K562 (cell line): ENCODE results near the gene ZBTB20. TPM values are rescaled to one million over a fixed set of nuclear protein-coding genes. Genes with fewer than 3 reads are reported as not detected.

Source experiments
- ATAC-seq: fragments of 200-7000 bp; cut with Tn5 transposase; 3 replicates; pipeline ENCODE4 v1.9.1; 2020; ENCODE audit warnings: moderate library complexity
- BruUV-seq: library from RNA; stranded (reverse); fragments of 400-500 nt; replicated peaks from 2 replicates; lab custom pipeline; 2021; lab: Mats Ljungman, UMichigan
- CTCF ChIA-PET: fragments of 300-600 bp; formaldehyde crosslinking; extraction: SDS; loops from one replicate; lab custom pipeline; 2021; ENCODE audit warnings: low intra/inter-chr PET ratio; lab: Yijun Ruan, JAX
- POLR2A ChIA-PET: fragments of 300-600, 350-650 bp; sonication (Branson Sonifier 250); formaldehyde crosslinking; extraction: SDS; loops from one replicate; lab custom pipeline; 2021; ENCODE audit warnings: antibody characterized with exemption, inconsistent platforms; lab: Yijun Ruan, JAX
- DNase-seq, 4 experiments: peaks; one replicate each; pipeline versions ENCODE4 v3.0.0 to v3.0.0-alpha.2; 2011 to 2018; ENCODE audit warnings: low spot score in 3 of 4, mixed read lengths in 3 of 4; ENCODE audit errors: extremely low read depth in 1 of 4
- FAIRE-seq: peaks from 2 replicates; lab custom pipeline; 2011; peaks lifted over from hg19 to GRCh38; lab: Jason Lieb, UNC
- H2AFZ ChIP-seq: 2 replicates; pipeline ENCODE4 v1.6.0; 2011; ENCODE audit warnings: low read depth, low read length, control low read depth, inconsistent platforms
- H3K27ac ChIP-seq: fragments of 200-600 bp; 3 replicates; pipeline ENCODE4 v1.8.0; 2011; ENCODE audit warnings: low read depth, mild to moderate bottlenecking, control low read depth, inconsistent platforms, low read length, moderate library complexity, mixed read lengths; ENCODE audit errors: extremely low read depth
- H3K27me3 ChIP-seq, 2 experiments: fragments of 300-600 bp in 1 of 2; 2 replicates in 1 of 2; 3 replicates in 1 of 2; pipeline versions ENCODE4 v1.6.0 to v1.8.0; 2011; ENCODE audit warnings: inconsistent platforms in 2 of 2, low read length in 2 of 2, mild to moderate bottlenecking in 1 of 2, mixed read lengths in 1 of 2, moderate library complexity in 1 of 2; ENCODE audit not compliant: control insufficient read depth in 2 of 2, insufficient read depth in 2 of 2
- H3K36me3 ChIP-seq: fragments of 300-600 bp; 3 replicates; pipeline ENCODE4 v1.8.0; 2011; ENCODE audit warnings: mild to moderate bottlenecking, low read length, inconsistent platforms; ENCODE audit not compliant: control insufficient read depth, insufficient read depth
- H3K4me1 ChIP-seq, 2 experiments: fragments of 200-600 bp in 1 of 2; replicated peaks in 1 of 2; 2 replicates in 1 of 2; 3 replicates in 1 of 2; pipeline versions ENCODE4 v1.5.1 to v1.8.0; 2011; ENCODE audit warnings: inconsistent platforms in 2 of 2, low read length in 2 of 2, mild to moderate bottlenecking in 1 of 2, mixed read lengths in 1 of 2, moderate library complexity in 1 of 2; ENCODE audit not compliant: control insufficient read depth in 2 of 2, insufficient read depth in 2 of 2
- H3K4me2 ChIP-seq: 2 replicates; pipeline ENCODE4 v1.6.1; 2011; ENCODE audit warnings: low read length, control low read depth, inconsistent platforms, mixed read lengths; ENCODE audit not compliant: insufficient read depth
- H3K4me3 ChIP-seq: fragments of 200-600 bp; sonication (generic), shearing (Covaris generic); 2 replicates; pipeline ENCODE4 v1.5.1; 2016; ENCODE audit warnings: control low read depth, inconsistent platforms
- H3K79me2 ChIP-seq: fragments of 200-600 bp; 3 replicates; pipeline ENCODE4 v1.8.0; 2011; ENCODE audit warnings: low read length, inconsistent platforms; ENCODE audit not compliant: control insufficient read depth, insufficient read depth
- H3K9ac ChIP-seq, 2 experiments: 2 replicates each; pipeline versions ENCODE4 v1.6.0 to v1.6.1; 2011; ENCODE audit warnings: low read depth in 2 of 2, low read length in 2 of 2, control low read depth in 1 of 2, inconsistent platforms in 1 of 2, mild to moderate bottlenecking in 1 of 2, mixed read lengths in 1 of 2; ENCODE audit not compliant: insufficient read depth in 1 of 2
- H3K9me1 ChIP-seq: one replicate; pipeline ENCODE4 v1.6.0; 2011; ENCODE audit warnings: inconsistent platforms, mild to moderate bottlenecking, low read length, moderate library complexity; ENCODE audit not compliant: control insufficient read depth, insufficient read depth
- H3K9me3 ChIP-seq: replicated peaks from 2 replicates; pipeline ENCODE4 v1.5.1; 2011; ENCODE audit warnings: low read depth, low read length, inconsistent platforms; ENCODE audit not compliant: control insufficient read depth, insufficient read depth
- H4K20me1 ChIP-seq: replicated peaks from 2 replicates; pipeline ENCODE4 v1.6.1; 2011; ENCODE audit warnings: low read length, inconsistent platforms, mixed read lengths; ENCODE audit not compliant: control insufficient read depth, insufficient read depth
- JUNB ChIP-seq: fragments of 450-650 bp; formaldehyde crosslinking; conservative IDR thresholded peaks from 2 replicates; pipeline ENCODE4 v1.4.0; 2020; ENCODE audit warnings: mild to moderate bottlenecking
- MAFG ChIP-seq: fragments of 450-650 bp; conservative IDR thresholded peaks from 2 replicates; pipeline ENCODE4 v1.6.1; 2016; ENCODE audit warnings: missing genetic modification characterization, missing compliant biosample characterization
- NUFIP1 ChIP-seq: fragments of 450-650 bp; IDR thresholded peaks from 2 replicates; pipeline ENCODE4 v1.6.1; 2018; ENCODE audit not compliant: partially characterized antibody
- RNF2 ChIP-seq: sonication (generic); IDR thresholded peaks from 2 replicates; pipeline ENCODE4 v1.6.1; 2016
- SETDB1 ChIP-seq: IDR thresholded peaks from one replicate; pipeline ENCODE4 v1.6.1; 2012; ENCODE audit warnings: low read length, control low read depth, inconsistent platforms
- SMAD3 ChIP-seq: fragments of 450-650 bp; formaldehyde crosslinking; conservative IDR thresholded peaks from 2 replicates; pipeline ENCODE4 v1.4.0; 2020; ENCODE audit warnings: mild to moderate bottlenecking
- ZC3H4 ChIP-seq: sonication (generic); formaldehyde crosslinking; IDR thresholded peaks from 2 replicates; pipeline ENCODE4 v1.9.0; 2021; ENCODE audit warnings: missing genetic modification reagents, borderline replicate concordance
- ZEB2 ChIP-seq: fragments of 450-650 bp; IDR thresholded peaks from 2 replicates; pipeline ENCODE4 v1.6.1; 2016
- ZNF12 ChIP-seq: sonication (generic); formaldehyde crosslinking; IDR thresholded peaks from 2 replicates; pipeline ENCODE4 v1.4.0; 2020; ENCODE audit warnings: mild to moderate bottlenecking, missing genetic modification reagents
- ZNF444 ChIP-seq: fragments of 250-450 bp; sonication (Bioruptor Pico); IDR thresholded peaks from 2 replicates; pipeline ENCODE4 v1.4.0; 2020; ENCODE audit warnings: mild to moderate bottlenecking, moderate library complexity
- ZNF561 ChIP-seq: fragments of 450-650 bp; formaldehyde crosslinking; conservative IDR thresholded peaks from 2 replicates; pipeline ENCODE4 v1.4.0; 2020; ENCODE audit warnings: mild to moderate bottlenecking, moderate library complexity
- ZNF717 ChIP-seq: fragments of 250-450 bp; sonication (Bioruptor Pico); IDR thresholded peaks from 2 replicates; pipeline ENCODE4 v1.5.0; 2021
- WGBS: fragments of 100-300 bp; shearing (Covaris generic); methylation state at CpG from one replicate; pipeline ENCODE4 v1.1.6; 2016; ENCODE audit warnings: low coverage, mixed read lengths; ENCODE audit not compliant: insufficient coverage; ENCODE audit errors: missing lambda C conversion rate; 5-methylcytosine and 5-hydroxymethylcytosine counted together
- in situ Hi-C: fragments of 300-500 bp; cut with MboI; formaldehyde crosslinking; loops from 4 replicates; pipeline ENCODE4 v1.15.0; 2018; ENCODE audit warnings: inconsistent platforms, mixed read lengths
- intact Hi-C: fragments of 100-400 bp; cut with micrococcal nuclease; formaldehyde crosslinking; loops from 2 replicates; pipeline ENCODE4 v1.14.2; 2022
- polyA plus RNA-seq, 8 experiments: library from polyadenylated mRNA; depleted of rRNA in 4 of 8; stranded (reverse) in 5 of 8; unstranded in 3 of 8; fragments of >200 nt; fragmentation: Nextera tagmentation in 2 of 8; fragmentation: Illumina TruSeq in 1 of 8; extraction: Ambion mirVana in 2 of 8; extraction: Trizol in 1 of 8; gene quantifications; 2 replicates each; pipeline versions ENCODE4 v1.2.1 to v1.2.3, GENCODE V29; 2011 to 2014; ENCODE audit warnings: inconsistent platforms in 1 of 8, missing spikeins in 1 of 8
- total RNA-seq, 7 experiments: library from RNA; depleted of rRNA in 6 of 7; stranded (reverse); fragments of >200 nt in 6 of 7; fragmentation: Illumina TruSeq in 2 of 7; extraction: Trizol in 2 of 7; gene quantifications; 2 replicates each; pipeline versions ENCODE4 v1.2.1 to v1.2.3, GENCODE V29; 2011 to 2021; ENCODE audit warnings: low replicate concordance in 1 of 7
- TF ChIP-seq, protein P1 (sequence below): sonication (generic); IDR thresholded peaks from 2 replicates; pipeline ENCODE4 v1.6.1; 2016
- TF ChIP-seq, protein P2 (sequence below), 2 experiments: IDR thresholded peaks in 1 of 2; conservative IDR thresholded peaks in 1 of 2; 2 replicates each; pipeline ENCODE4 v1.6.1; 2016; ENCODE audit warnings: low read depth in 2 of 2, mild to moderate bottlenecking in 1 of 2, missing compliant biosample characterization in 1 of 2, missing genetic modification characterization in 1 of 2, moderate library complexity in 1 of 2

Gene ZBTB20
- total and polyA plus RNA-seq, 9 of the 15 experiments (the other 6 are each of a cell fraction or from before 2014, with no cell fraction given): 0.17 to 1.7 (median 0.45) TPM

DNA sequence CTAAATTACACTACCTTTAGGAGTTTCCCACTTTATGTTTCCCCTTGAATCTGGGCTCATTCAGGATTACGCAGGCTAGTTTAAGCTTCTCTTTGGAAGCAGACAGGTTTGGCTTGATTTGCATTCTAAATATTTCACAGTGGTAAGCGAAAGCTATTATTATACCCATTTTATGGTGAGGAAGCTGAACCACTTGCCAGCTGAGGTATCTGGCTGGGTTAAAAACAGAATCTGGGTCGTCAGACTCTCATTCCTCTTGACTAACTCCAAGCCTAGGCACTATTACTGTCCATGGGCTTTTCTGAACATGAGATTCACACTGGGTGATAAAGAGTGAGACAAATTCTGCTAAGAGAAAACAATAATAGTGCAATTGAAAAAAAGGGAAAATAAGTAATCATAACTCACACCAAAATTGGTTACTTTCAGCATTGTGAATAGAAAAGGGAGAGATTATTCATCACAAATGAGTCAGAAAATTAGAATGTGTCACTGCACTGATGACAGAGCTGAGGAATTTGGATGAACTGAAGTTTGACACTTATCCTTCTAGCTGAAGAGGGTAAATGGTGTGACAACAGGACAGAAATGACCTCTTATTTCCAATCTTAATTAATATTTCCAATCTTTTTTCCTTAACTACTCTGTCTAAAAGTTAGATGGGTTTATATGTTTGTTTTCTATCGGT is 642.0 kb downstream of the ZBTB20 start (continued):
- TF ChIP-seq, protein P1, sequence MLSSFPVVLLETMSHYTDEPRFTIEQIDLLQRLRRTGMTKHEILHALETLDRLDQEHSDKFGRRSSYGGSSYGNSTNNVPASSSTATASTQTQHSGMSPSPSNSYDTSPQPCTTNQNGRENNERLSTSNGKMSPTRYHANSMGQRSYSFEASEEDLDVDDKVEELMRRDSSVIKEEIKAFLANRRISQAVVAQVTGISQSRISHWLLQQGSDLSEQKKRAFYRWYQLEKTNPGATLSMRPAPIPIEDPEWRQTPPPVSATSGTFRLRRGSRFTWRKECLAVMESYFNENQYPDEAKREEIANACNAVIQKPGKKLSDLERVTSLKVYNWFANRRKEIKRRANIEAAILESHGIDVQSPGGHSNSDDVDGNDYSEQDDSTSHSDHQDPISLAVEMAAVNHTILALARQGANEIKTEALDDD: no peak
- TF ChIP-seq SETDB1: no peak

DNA sequence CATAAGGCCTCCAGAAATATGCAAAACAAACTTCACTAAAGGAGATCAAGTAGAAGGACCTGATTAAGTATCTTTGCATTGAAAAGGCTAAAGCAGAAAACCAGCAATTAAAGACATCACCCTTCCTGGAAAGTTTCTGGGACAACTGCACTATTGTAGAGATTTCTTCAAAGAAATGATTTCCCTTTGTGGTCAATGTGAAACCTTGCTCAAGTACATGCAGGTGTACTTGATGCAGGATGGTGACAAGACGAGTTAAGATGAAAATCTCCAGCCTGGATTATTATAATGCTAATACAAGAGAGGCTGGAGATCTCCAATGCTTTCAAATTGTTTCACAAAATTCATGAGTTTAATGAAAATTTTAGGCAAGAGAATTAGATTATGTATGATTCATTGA is 644.9 kb downstream of the ZBTB20 start:
- Histone ChIP-seq H3K9me1 (no peaks in the 10 kb centered on the region), H4K20me1 (no peaks in the 10 kb centered on the region), H3K79me2 (no peaks in the 10 kb centered on the region), H2AFZ (no peak overlapping the region), H3K27ac (no peak overlapping the region), H3K9ac (no peak overlapping the region), H3K36me3 (no peaks in the 10 kb centered on the region), H3K4me2 (no peak overlapping the region), H3K4me1 (peaks cover 0 to 2% of the 10 kb centered on the region in 2 experiments; a peak in 1 of 5 replicates), H3K4me3 (no peak overlapping the region), H3K9me3 (no peaks in the 10 kb centered on the region), H3K27me3 (no peaks in the 10 kb centered on the region)
- BruUV-seq: no TSS peak
- intact Hi-C loops (no loop called here), in situ Hi-C loops (no loop called here)
- ChIA-PET CTCF (no interaction called here), POLR2A (no interaction called here)
- FAIRE-seq: no peak
- DNase-seq: no peak
- WGBS: 0% methylated on average over 1 of the region's 1 CpG
- no peak for ATAC-seq
- no peak for TF ChIP-seq ZNF561
- no peak for TF ChIP-seq ZNF444
- TF ChIP-seq RNF2: no peak
- TF ChIP-seq SMAD3 (CRISPR knock-in tag): no peak
- no peak for TF ChIP-seq NUFIP1
- no peak for TF ChIP-seq ZEB2
- no peak for TF ChIP-seq ZNF717 (CRISPR knock-in tag)
- TF ChIP-seq JUNB (CRISPR knock-in tag): no peak
- TF ChIP-seq MAFG (tag): no peak
- TF ChIP-seq, protein P2, sequence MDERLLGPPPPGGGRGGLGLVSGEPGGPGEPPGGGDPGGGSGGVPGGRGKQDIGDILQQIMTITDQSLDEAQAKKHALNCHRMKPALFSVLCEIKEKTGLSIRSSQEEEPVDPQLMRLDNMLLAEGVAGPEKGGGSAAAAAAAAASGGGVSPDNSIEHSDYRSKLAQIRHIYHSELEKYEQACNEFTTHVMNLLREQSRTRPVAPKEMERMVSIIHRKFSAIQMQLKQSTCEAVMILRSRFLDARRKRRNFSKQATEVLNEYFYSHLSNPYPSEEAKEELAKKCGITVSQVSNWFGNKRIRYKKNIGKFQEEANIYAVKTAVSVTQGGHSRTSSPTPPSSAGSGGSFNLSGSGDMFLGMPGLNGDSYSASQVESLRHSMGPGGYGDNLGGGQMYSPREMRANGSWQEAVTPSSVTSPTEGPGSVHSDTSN (CRISPR knock-in tag; IDR thresholded peaks at IDR 0.05; ENCODE audit: low read depth): no peak
- TF ChIP-seq, protein P2 (tag; conservative IDR thresholded peaks at IDR 0.05; ENCODE audit: low read depth): no peak
- no peak for TF ChIP-seq ZNF12 (CRISPR knock-in tag)
- no peak for TF ChIP-seq ZC3H4 (CRISPR knock-in tag)
